H1 (cell line): ENCODE data around the gene MLF1. TPM values are rescaled to one million over a fixed set of nuclear protein-coding genes. Genes with fewer than 3 reads are reported as not detected.

ENCODE experiments used
- CTCF ChIA-PET: fragments of 300-600 bp; sonication (Branson Sonifier 250); formaldehyde crosslinking; loops from one replicate; lab custom pipeline; 2021; ENCODE audit not compliant: partially characterized antibody; lab: Charles Lee
- POLR2A ChIA-PET: fragments of 300-600 bp; sonication (Branson Sonifier 250); formaldehyde crosslinking; loops from one replicate; lab custom pipeline; 2021; ENCODE audit warnings: inconsistent platforms; ENCODE audit not compliant: partially characterized antibody; lab: Charles Lee
- DNase-seq, 2 experiments: peaks; one replicate each; pipeline versions ENCODE4 v3.0.0 to v3.0.0-alpha.2; 2010 to 2022; ENCODE audit warnings: low spot score in 2 of 2, low read depth in 1 of 2, mixed read lengths in 1 of 2
- FAIRE-seq: peaks from 2 replicates; lab custom pipeline; 2011; peaks lifted over from hg19 to GRCh38; lab: Jason Lieb, UNC
- H2AFZ ChIP-seq: 2 replicates; pipeline ENCODE4 v1.8.1; 2012; ENCODE audit warnings: low read length, inconsistent platforms
- H2AK5ac ChIP-seq: 2 replicates; pipeline ENCODE4 v1.6.1; 2013; ENCODE audit warnings: low read depth, low read length
- H2BK120ac ChIP-seq: replicated peaks from 2 replicates; pipeline ENCODE3; 2013; ENCODE audit warnings: low read depth, low read length, inconsistent platforms
- H2BK12ac ChIP-seq: 2 replicates; pipeline ENCODE4 v1.6.1; 2013; ENCODE audit warnings: low read depth, low read length
- H2BK15ac ChIP-seq: 2 replicates; pipeline ENCODE4 v1.6.1; 2013; ENCODE audit warnings: low read length
- H2BK20ac ChIP-seq: 2 replicates; pipeline ENCODE4 v1.6.1; 2013; ENCODE audit warnings: low read length
- H2BK5ac ChIP-seq: 2 replicates; pipeline ENCODE4 v1.6.1; 2013; ENCODE audit warnings: low read depth, low read length
- H3K14ac ChIP-seq: 2 replicates; pipeline ENCODE4 v1.6.1; 2013; ENCODE audit warnings: inconsistent platforms; ENCODE audit not compliant: insufficient read length
- H3K18ac ChIP-seq: 2 replicates; pipeline ENCODE4 v1.6.1; 2013; ENCODE audit warnings: low read length; ENCODE audit errors: extremely low read depth
- H3K23ac ChIP-seq: 2 replicates; pipeline ENCODE4 v1.6.1; 2013; ENCODE audit warnings: inconsistent platforms; ENCODE audit not compliant: insufficient read length
- H3K23me2 ChIP-seq: 2 replicates; pipeline ENCODE4 v1.6.1; 2013; ENCODE audit warnings: low read depth, low read length
- H3K27ac ChIP-seq: 2 replicates; pipeline ENCODE4 v1.6.1; 2011; ENCODE audit warnings: low read depth, low read length, inconsistent platforms
- H3K27me3 ChIP-seq, 4 experiments: replicated peaks in 1 of 4; 1 replicate in 1 of 4; 2 replicates in 3 of 4; pipeline versions ENCODE4 v1.6.1 to v1.8.1; 2011 to 2013; ENCODE audit warnings: low read length in 3 of 4, mild to moderate bottlenecking in 3 of 4, inconsistent platforms in 2 of 4, mixed read lengths in 2 of 4, moderate library complexity in 1 of 4; ENCODE audit not compliant: control insufficient read depth in 3 of 4, insufficient read depth in 3 of 4; ENCODE audit errors: extremely low read depth in 1 of 4
- H3K36me3 ChIP-seq, 4 experiments: 2 replicates each; pipeline versions ENCODE4 v1.6.1 to v1.8.1; 2011 to 2013; ENCODE audit warnings: mild to moderate bottlenecking in 4 of 4, low read length in 3 of 4, moderate library complexity in 2 of 4, control low read depth in 1 of 4, inconsistent platforms in 1 of 4; ENCODE audit not compliant: insufficient read depth in 4 of 4, control insufficient read depth in 2 of 4
- H3K4ac ChIP-seq: replicated peaks from 2 replicates; pipeline ENCODE3; 2013; ENCODE audit warnings: low read length, low read depth, mixed read lengths, inconsistent platforms; ENCODE audit not compliant: insufficient read length
- H3K4me1 ChIP-seq, 4 experiments: replicated peaks in 1 of 4; 1 replicate in 1 of 4; 2 replicates in 3 of 4; pipeline versions ENCODE4 v1.6.1 to v1.8.1; 2011 to 2013; ENCODE audit warnings: low read length in 3 of 4, inconsistent platforms in 2 of 4, mixed read lengths in 1 of 4; ENCODE audit not compliant: insufficient read depth in 4 of 4, control insufficient read depth in 3 of 4
- H3K4me2 ChIP-seq, 2 experiments: 2 replicates each; pipeline versions ENCODE4 v1.6.1 to v1.8.1; 2011 to 2013; ENCODE audit warnings: low read depth in 2 of 2, low read length in 2 of 2, control low read depth in 1 of 2, inconsistent platforms in 1 of 2, mild to moderate bottlenecking in 1 of 2; ENCODE audit not compliant: insufficient read depth in 1 of 2
- H3K4me3 ChIP-seq, 4 experiments: fragments of 200-600, 300-600 bp in 1 of 4; sonication (generic), shearing (Covaris generic), sonication (Bioruptor Twin) in 1 of 4; 2 replicates each; pipeline versions ENCODE4 v1.5.1 to v1.8.1; 2011 to 2016; ENCODE audit warnings: low read length in 4 of 4, low read depth in 3 of 4, control low read depth in 2 of 4, inconsistent platforms in 2 of 4, mild to moderate bottlenecking in 2 of 4, mixed read lengths in 1 of 4, moderate library complexity in 1 of 4; ENCODE audit not compliant: insufficient read depth in 2 of 4; ENCODE audit errors: extremely low read depth in 1 of 4
- H3K56ac ChIP-seq: replicated peaks from 2 replicates; pipeline ENCODE3; 2013; ENCODE audit warnings: low read depth, mild to moderate bottlenecking, mixed read lengths, low read length, inconsistent platforms; ENCODE audit not compliant: insufficient read length
- H3K79me1 ChIP-seq: 2 replicates; pipeline ENCODE4 v1.6.1; 2013; ENCODE audit warnings: low read depth, low read length, control low read depth
- H3K79me2 ChIP-seq, 2 experiments: 2 replicates each; pipeline versions ENCODE4 v1.6.1 to v1.8.1; 2012 to 2013; ENCODE audit warnings: low read length in 2 of 2, mild to moderate bottlenecking in 2 of 2, inconsistent platforms in 1 of 2; ENCODE audit not compliant: insufficient read depth in 2 of 2, control insufficient read depth in 1 of 2
- H3K9ac ChIP-seq, 4 experiments: replicated peaks in 1 of 4; 1 replicate in 1 of 4; 2 replicates in 3 of 4; pipeline versions ENCODE4 v1.6.1 to v1.8.1; 2011 to 2013; ENCODE audit warnings: low read depth in 3 of 4, low read length in 3 of 4, control low read depth in 2 of 4, mild to moderate bottlenecking in 2 of 4, moderate library complexity in 2 of 4, inconsistent platforms in 1 of 4; ENCODE audit errors: extremely low read depth in 1 of 4
- H3K9me3 ChIP-seq, 2 experiments: 2 replicates each; pipeline versions ENCODE4 v1.6.1 to v1.8.1; 2012 to 2013; ENCODE audit warnings: mild to moderate bottlenecking in 2 of 2, moderate library complexity in 2 of 2, control low read depth in 1 of 2, inconsistent platforms in 1 of 2, low read depth in 1 of 2, low read length in 1 of 2, mixed read lengths in 1 of 2; ENCODE audit not compliant: insufficient read depth in 2 of 2
- H4K20me1 ChIP-seq, 2 experiments: replicated peaks in 1 of 2; 2 replicates each; pipeline versions ENCODE3 to v1.8.1; 2011 to 2013; ENCODE audit warnings: inconsistent platforms in 2 of 2, low read length in 2 of 2, mild to moderate bottlenecking in 1 of 2; ENCODE audit not compliant: insufficient read depth in 2 of 2, control insufficient read depth in 1 of 2
- H4K5ac ChIP-seq: 2 replicates; pipeline ENCODE4 v1.6.1; 2013; ENCODE audit warnings: low read length, low read depth, mixed read lengths, inconsistent platforms; ENCODE audit not compliant: insufficient read length
- H4K8ac ChIP-seq: 2 replicates; pipeline ENCODE4 v1.8.0; 2013; ENCODE audit warnings: mild to moderate bottlenecking, moderate library complexity, low read length, inconsistent platforms; ENCODE audit not compliant: insufficient read depth; ENCODE audit errors: extremely low read depth
- H4K91ac ChIP-seq: replicated peaks from 2 replicates; pipeline ENCODE3; 2013; ENCODE audit warnings: low read length, mixed read lengths, inconsistent platforms; ENCODE audit not compliant: insufficient read length
- WGBS, 2 experiments: shearing (Covaris generic) in 1 of 2; methylation state at CpG; one replicate each; pipeline versions ENCODE4 v1.1.6 to v1.1.7; 2013 to 2015; ENCODE audit warnings: low lambda C conversion rate in 2 of 2, mixed read lengths in 2 of 2, inconsistent platforms in 1 of 2, low coverage in 1 of 2, missing lambda C conversion rate in 1 of 2; ENCODE audit not compliant: insufficient replicate concordance in 2 of 2, insufficient coverage in 1 of 2, insufficient read length in 1 of 2; ENCODE audit errors: extremely low coverage in 1 of 2, missing lambda C conversion rate in 1 of 2; 5-methylcytosine and 5-hydroxymethylcytosine counted together
- polyA plus RNA-seq, 7 experiments: library from polyadenylated mRNA; depleted of rRNA in 3 of 7; stranded (reverse) in 5 of 7; unstranded in 2 of 7; fragments of >200 nt in 5 of 7; fragments of 200-250 nt in 2 of 7; gene quantifications; 1 replicate in 5 of 7; 2 replicates in 1 of 7; 4 replicates in 1 of 7; pipeline versions ENCODE4 v1.2.1 to v1.2.3, GENCODE V29; 2011 to 2013; ENCODE audit warnings: missing spikeins in 2 of 7, mixed read lengths in 2 of 7
- total RNA-seq: library from RNA; stranded (reverse); fragmentation: NEBNext Ultra II Directional; extraction: Animal tissue kit (Norgen Biotek cat#: 25700); gene quantifications from 2 replicates; pipeline ENCODE4 v1.2.1, GENCODE V29; 2021
- TF ChIP-seq, protein P1 (sequence below): IDR thresholded peaks from 2 replicates; pipeline ENCODE4 v1.6.1; 2012; ENCODE audit warnings: inconsistent platforms

The MLF1 gene
- total and polyA plus RNA-seq, 2 of the 8 experiments (the other 6 are each of a cell fraction or from before 2014, with no cell fraction given): 13.4 to 48.9 TPM

DNA sequence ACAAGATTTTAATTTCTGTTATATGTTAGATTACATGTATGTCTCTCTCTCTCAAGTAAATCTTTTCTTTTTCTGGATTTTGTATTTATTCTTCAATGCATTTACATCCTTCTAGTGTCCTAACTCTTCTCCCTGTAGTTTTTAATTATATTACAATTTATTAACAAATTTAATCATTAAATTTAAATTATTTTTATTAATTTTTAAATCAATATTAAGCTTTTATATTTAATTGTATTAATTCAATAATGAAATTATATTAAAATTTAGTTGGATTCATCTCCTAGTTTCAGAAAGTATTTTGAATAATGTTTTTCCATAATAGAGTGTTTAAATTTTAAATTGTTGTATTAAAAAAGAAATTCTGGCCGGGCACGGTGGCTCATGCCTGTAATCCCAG, 29.8 kb downstream of the MLF1 start:
- H3K14ac ChIP-seq: no peak overlapping the region
- H2AK5ac ChIP-seq: no peak overlapping the region
- H2BK20ac ChIP-seq: no peak overlapping the region
- no peaks in the 10 kb centered on the region for H4K20me1 ChIP-seq
- H4K5ac ChIP-seq: no peak overlapping the region
- no peaks in the 10 kb centered on the region for H3K27me3 ChIP-seq
- DNase-seq (no peak), FAIRE-seq (no peak)
- ChIA-PET POLR2A (no interaction called here), CTCF (no interaction called here)
- no peak overlapping the region for H2BK5ac ChIP-seq
- H4K8ac ChIP-seq: no peak overlapping the region
- H3K23ac ChIP-seq: no peak overlapping the region
- H3K4me3 ChIP-seq: no peak overlapping the region
- no peaks in the 10 kb centered on the region for H3K9me3 ChIP-seq
- H2BK15ac ChIP-seq: no peak overlapping the region
- no peak overlapping the region for H3K27ac ChIP-seq
- H3K23me2 ChIP-seq: no peaks in the 10 kb centered on the region
- H4K91ac ChIP-seq: no peak overlapping the region
- no peaks in the 10 kb centered on the region for H3K4me1 ChIP-seq
- H3K36me3 ChIP-seq: peaks cover 0 to 18% (median 0%) of the 10 kb centered on the region in 4 experiments; a peak in 1 of 8 replicates
- H2AFZ ChIP-seq: no peak overlapping the region
- H3K18ac ChIP-seq: no peak overlapping the region
- 88% methylated on average over 2 of the region's 2 CpGs; no CpG with 5 or more reads in 1 of the 2 experiments for WGBS, 2 experiments
- TF ChIP-seq, protein P1, sequence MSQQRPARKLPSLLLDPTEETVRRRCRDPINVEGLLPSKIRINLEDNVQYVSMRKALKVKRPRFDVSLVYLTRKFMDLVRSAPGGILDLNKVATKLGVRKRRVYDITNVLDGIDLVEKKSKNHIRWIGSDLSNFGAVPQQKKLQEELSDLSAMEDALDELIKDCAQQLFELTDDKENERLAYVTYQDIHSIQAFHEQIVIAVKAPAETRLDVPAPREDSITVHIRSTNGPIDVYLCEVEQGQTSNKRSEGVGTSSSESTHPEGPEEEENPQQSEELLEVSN: no peak
- no peak overlapping the region for H2BK12ac ChIP-seq
- no peaks in the 10 kb centered on the region for H3K79me2 ChIP-seq
- H3K4me2 ChIP-seq: no peak overlapping the region
- H3K79me1 ChIP-seq: no peaks in the 10 kb centered on the region
- H3K56ac ChIP-seq: no peak overlapping the region
- no peak overlapping the region for H3K9ac ChIP-seq
- no peak overlapping the region for H3K4ac ChIP-seq
- no peak overlapping the region for H2BK120ac ChIP-seq
